Liver (tissue), 9 donors: ENCODE results near the gene SERPINA10. TPM values are rescaled to one million over a fixed set of nuclear protein-coding genes. Genes with fewer than 3 reads are reported as not detected.

Experiments used
- DNase-seq: peaks from one replicate; pipeline ENCODE4 v3.0.0-alpha.2; 2017; ENCODE audit warnings: low spot score
- H3K27ac ChIP-seq, 2 donors: one replicate each; pipeline ENCODE4 v1.7.0; 2013; ENCODE audit warnings: inconsistent platforms in 2 of 2, low read length in 2 of 2, control low read depth in 1 of 2, low read depth in 1 of 2, mild to moderate bottlenecking in 1 of 2
- H3K27me3 ChIP-seq, 4 donors: one replicate each; pipeline versions ENCODE4 v1.6.1 to v1.7.0; 2013; ENCODE audit warnings: low read length in 3 of 4, inconsistent platforms in 1 of 4, mild to moderate bottlenecking in 1 of 4, moderate library complexity in 1 of 4; ENCODE audit not compliant: control insufficient read depth in 4 of 4, insufficient read depth in 4 of 4
- H3K36me3 ChIP-seq, 4 donors: one replicate each; pipeline versions ENCODE4 v1.6.1 to v1.7.0; 2013; ENCODE audit warnings: low read length in 3 of 4, mild to moderate bottlenecking in 3 of 4, low read depth in 1 of 4, moderate library complexity in 1 of 4; ENCODE audit not compliant: control insufficient read depth in 4 of 4, insufficient read depth in 3 of 4
- H3K4me1 ChIP-seq, 4 donors: one replicate each; pipeline versions ENCODE4 v1.6.1 to v1.7.0; 2013; ENCODE audit warnings: low read length in 3 of 4, mild to moderate bottlenecking in 3 of 4, moderate library complexity in 1 of 4; ENCODE audit not compliant: control insufficient read depth in 4 of 4, insufficient read depth in 4 of 4
- H3K4me3 ChIP-seq, 3 donors: one replicate each; pipeline versions ENCODE4 v1.6.1 to v1.7.0; 2013; ENCODE audit warnings: low read length in 3 of 3, control low read depth in 1 of 3, low read depth in 1 of 3, mild to moderate bottlenecking in 1 of 3
- H3K9ac ChIP-seq, 2 donors: one replicate each; pipeline ENCODE4 v1.7.0; 2013; ENCODE audit warnings: low read length in 2 of 2, mild to moderate bottlenecking in 2 of 2, moderate library complexity in 2 of 2, control low read depth in 1 of 2, low read depth in 1 of 2
- H3K9me3 ChIP-seq, 4 donors: one replicate each; pipeline versions ENCODE4 v1.6.1 to v1.7.0; 2013; ENCODE audit warnings: low read length in 3 of 4; ENCODE audit not compliant: control insufficient read depth in 4 of 4
- EGR1 ChIP-seq, 2 donors: IDR thresholded peaks; 2 replicates each; pipeline ENCODE4 v1.6.1; 2016 to 2018; ENCODE audit warnings: antibody characterized with exemption in 2 of 2, low read depth in 2 of 2
- FOXA1 ChIP-seq: IDR thresholded peaks from 2 replicates; pipeline ENCODE4 v1.6.1; 2016; ENCODE audit warnings: antibody characterized with exemption
- FOXA2 ChIP-seq: IDR thresholded peaks from 2 replicates; pipeline ENCODE4 v1.6.1; 2016; ENCODE audit warnings: antibody characterized with exemption
- GABPA ChIP-seq, 2 donors: IDR thresholded peaks in 1 of 2; conservative IDR thresholded peaks in 1 of 2; 2 replicates each; pipeline ENCODE4 v1.6.1; 2016; ENCODE audit warnings: antibody characterized with exemption in 2 of 2, mild to moderate bottlenecking in 1 of 2, moderate library complexity in 1 of 2
- HNF4A ChIP-seq, 2 donors: conservative IDR thresholded peaks; 2 replicates each; pipeline ENCODE4 v1.6.1; 2016; ENCODE audit warnings: antibody characterized with exemption in 2 of 2, mild to moderate bottlenecking in 2 of 2
- HNF4G ChIP-seq: IDR thresholded peaks from 2 replicates; pipeline ENCODE4 v1.6.1; 2016; ENCODE audit warnings: antibody characterized with exemption
- JUND ChIP-seq, 2 donors: IDR thresholded peaks; 2 replicates each; pipeline ENCODE4 v1.6.1; 2016; ENCODE audit warnings: antibody characterized with exemption in 2 of 2
- MAX ChIP-seq: IDR thresholded peaks from 2 replicates; pipeline ENCODE4 v1.6.1; 2016; ENCODE audit warnings: antibody characterized with exemption
- NR2F2 ChIP-seq: IDR thresholded peaks from 2 replicates; pipeline ENCODE4 v1.6.1; 2016; ENCODE audit warnings: antibody characterized with exemption
- RAD21 ChIP-seq, 2 donors: IDR thresholded peaks; 2 replicates each; pipeline ENCODE4 v1.6.1; 2016; ENCODE audit warnings: antibody characterized with exemption in 2 of 2, mild to moderate bottlenecking in 2 of 2
- REST ChIP-seq: IDR thresholded peaks from 2 replicates; pipeline ENCODE4 v1.6.1; 2016; ENCODE audit warnings: antibody characterized with exemption, mild to moderate bottlenecking
- RXRA ChIP-seq, 2 donors: IDR thresholded peaks; 2 replicates each; pipeline ENCODE4 v1.6.1; 2017 to 2018; ENCODE audit warnings: antibody characterized with exemption in 2 of 2, mild to moderate bottlenecking in 1 of 2
- SP1 ChIP-seq: IDR thresholded peaks from 2 replicates; pipeline ENCODE4 v1.6.1; 2018; ENCODE audit warnings: antibody characterized with exemption, mild to moderate bottlenecking
- TAF1 ChIP-seq: conservative IDR thresholded peaks from 2 replicates; pipeline ENCODE4 v1.6.1; 2016; ENCODE audit warnings: antibody characterized with exemption, mild to moderate bottlenecking
- YY1 ChIP-seq: IDR thresholded peaks from 2 replicates; pipeline ENCODE4 v1.6.1; 2016; ENCODE audit warnings: antibody characterized with exemption, mild to moderate bottlenecking
- WGBS: extraction: QIAGEN DNeasy Blood & Tissue Kit; methylation state at CpG from one replicate; pipeline ENCODE4 v1.1.7; 2013; 5-methylcytosine and 5-hydroxymethylcytosine counted together
- polyA plus RNA-seq, 2 donors: library from polyadenylated mRNA; stranded (reverse) in 1 of 2; unstranded in 1 of 2; fragments of 200-250 nt in 1 of 2; fragments of >200 nt in 1 of 2; fragmentation: Nextera tagmentation in 1 of 2; extraction: Ambion mirVana in 1 of 2; gene quantifications; one replicate each; pipeline versions ENCODE4 v1.2.1 to v1.2.3, GENCODE V29; 2013 to 2015
- total RNA-seq, 2 donors: library from RNA; depleted of rRNA; stranded (reverse); fragments of >200 nt; gene quantifications; one replicate each; pipeline ENCODE4 v1.2.3, GENCODE V29; 2014
- TF ChIP-seq, protein P1 (sequence below): IDR thresholded peaks from 2 replicates; pipeline ENCODE4 v1.6.1; 2016; ENCODE audit warnings: antibody characterized with exemption
- TF ChIP-seq, protein P2 (sequence below): fragments of 150-350 bp; IDR thresholded peaks from 2 replicates; pipeline ENCODE4 v1.5.1; 2017; ENCODE audit warnings: improper control_type of control experiment, low read depth, low read length; ENCODE audit not compliant: missing input control
- TF ChIP-seq, protein P3 (sequence below): IDR thresholded peaks from 2 replicates; pipeline ENCODE4 v1.6.1; 2016; ENCODE audit warnings: antibody characterized with exemption
- donor health status: healthy.
- donor health status: healthy.
- donor health status: healthy.
- donor health status: healthy.
- donor health status: healthy.

Gene SERPINA10
- total and polyA plus RNA-seq, 4 donors = 105 to 363 (median 194) TPM

GRCh38 chr14:94313991-94314655 lies 21.1 kb upstream of the SERPINA10 start:
- Histone ChIP-seq H3K9ac (no peak overlapping the region), H3K4me3 (no peak overlapping the region), H3K36me3 (peaks cover 3 to 19% (median 8%) of the 10 kb centered on the region in 4 donors), H3K27me3 (no peaks in the 10 kb centered on the region), H3K9me3 (no peaks in the 10 kb centered on the region), H3K4me1 (peaks cover 11 to 64% (median 36%) of the 10 kb centered on the region in 4 donors), H3K27ac (peak overlapping the region; percentile 66 to 77)
- no peak for TF ChIP-seq HNF4A (conservative IDR thresholded peaks at IDR 0.05)
- no peak for TF ChIP-seq FOXA1
- TF ChIP-seq EGR1 (IDR thresholded peaks at IDR 0.05; ENCODE audit: low read depth in 2 of 2) = no peak
- no peak for TF ChIP-seq GABPA (IDR thresholded peaks at IDR 0.05 in 1 of 2, conservative IDR thresholded peaks at IDR 0.05 in 1 of 2)
- no peak for TF ChIP-seq SP1
- TF ChIP-seq NR2F2 = no peak
- TF ChIP-seq YY1 = no peak
- TF ChIP-seq RXRA (IDR thresholded peaks at IDR 0.05) = no peak
- no peak for TF ChIP-seq MAX
- WGBS = 67% methylated on average over 8 of the region's 8 CpGs
- DNase-seq = peak; percentile 28

GRCh38 chr14:94312481-94313246 lies 19.6 kb upstream of the SERPINA10 start:
- no peak for DNase-seq
- Histone ChIP-seq H3K27ac (peak overlapping the region; percentile 66 to 77), H3K36me3 (peaks cover 4 to 33% (median 22%) of the 10 kb centered on the region in 4 donors), H3K9me3 (peaks cover 0 to 7% (median 4%) of the 10 kb centered on the region in 4 donors), H3K9ac (peak overlapping the region in 1 of 2 donors; percentile 46), H3K4me3 (no peak overlapping the region), H3K4me1 (peaks cover 11 to 54% (median 34%) of the 10 kb centered on the region in 4 donors), H3K27me3 (no peaks in the 10 kb centered on the region)
- 64% methylated on average over 6 of the region's 6 CpGs for WGBS
- TF ChIP-seq MAX = peak; percentile 61
- TF ChIP-seq JUND (IDR thresholded peaks at IDR 0.05) = peak; percentile 53 to 79
- peak; percentile 70 for TF ChIP-seq YY1
- peak; percentile 72 for TF ChIP-seq REST
- no peak for TF ChIP-seq TAF1
- peak in 1 of 2 donors; percentile 57 for TF ChIP-seq EGR1 (IDR thresholded peaks at IDR 0.05; ENCODE audit: low read depth in 2 of 2)
- peak; percentile 84 for TF ChIP-seq SP1
- peak; percentile 72 for TF ChIP-seq FOXA2
- peak; percentile 96 to 97 for TF ChIP-seq HNF4A (conservative IDR thresholded peaks at IDR 0.05)
- TF ChIP-seq RXRA (IDR thresholded peaks at IDR 0.05) = peak; percentile 76 to 89
- TF ChIP-seq, protein P1, sequence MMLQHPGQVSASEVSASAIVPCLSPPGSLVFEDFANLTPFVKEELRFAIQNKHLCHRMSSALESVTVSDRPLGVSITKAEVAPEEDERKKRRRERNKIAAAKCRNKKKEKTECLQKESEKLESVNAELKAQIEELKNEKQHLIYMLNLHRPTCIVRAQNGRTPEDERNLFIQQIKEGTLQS = peak; percentile 37
- peak; percentile 51 to 55 for TF ChIP-seq RAD21 (IDR thresholded peaks at IDR 0.05)
- TF ChIP-seq, protein P2, sequence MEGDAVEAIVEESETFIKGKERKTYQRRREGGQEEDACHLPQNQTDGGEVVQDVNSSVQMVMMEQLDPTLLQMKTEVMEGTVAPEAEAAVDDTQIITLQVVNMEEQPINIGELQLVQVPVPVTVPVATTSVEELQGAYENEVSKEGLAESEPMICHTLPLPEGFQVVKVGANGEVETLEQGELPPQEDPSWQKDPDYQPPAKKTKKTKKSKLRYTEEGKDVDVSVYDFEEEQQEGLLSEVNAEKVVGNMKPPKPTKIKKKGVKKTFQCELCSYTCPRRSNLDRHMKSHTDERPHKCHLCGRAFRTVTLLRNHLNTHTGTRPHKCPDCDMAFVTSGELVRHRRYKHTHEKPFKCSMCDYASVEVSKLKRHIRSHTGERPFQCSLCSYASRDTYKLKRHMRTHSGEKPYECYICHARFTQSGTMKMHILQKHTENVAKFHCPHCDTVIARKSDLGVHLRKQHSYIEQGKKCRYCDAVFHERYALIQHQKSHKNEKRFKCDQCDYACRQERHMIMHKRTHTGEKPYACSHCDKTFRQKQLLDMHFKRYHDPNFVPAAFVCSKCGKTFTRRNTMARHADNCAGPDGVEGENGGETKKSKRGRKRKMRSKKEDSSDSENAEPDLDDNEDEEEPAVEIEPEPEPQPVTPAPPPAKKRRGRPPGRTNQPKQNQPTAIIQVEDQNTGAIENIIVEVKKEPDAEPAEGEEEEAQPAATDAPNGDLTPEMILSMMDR = no peak
- peak; percentile 95 for TF ChIP-seq HNF4G
- no peak for TF ChIP-seq NR2F2
- peak in 1 of 2 donors; percentile 33 for TF ChIP-seq GABPA (IDR thresholded peaks at IDR 0.05 in 1 of 2, conservative IDR thresholded peaks at IDR 0.05 in 1 of 2)
- peak; percentile 82 for TF ChIP-seq FOXA1
- TF ChIP-seq, protein P3, sequence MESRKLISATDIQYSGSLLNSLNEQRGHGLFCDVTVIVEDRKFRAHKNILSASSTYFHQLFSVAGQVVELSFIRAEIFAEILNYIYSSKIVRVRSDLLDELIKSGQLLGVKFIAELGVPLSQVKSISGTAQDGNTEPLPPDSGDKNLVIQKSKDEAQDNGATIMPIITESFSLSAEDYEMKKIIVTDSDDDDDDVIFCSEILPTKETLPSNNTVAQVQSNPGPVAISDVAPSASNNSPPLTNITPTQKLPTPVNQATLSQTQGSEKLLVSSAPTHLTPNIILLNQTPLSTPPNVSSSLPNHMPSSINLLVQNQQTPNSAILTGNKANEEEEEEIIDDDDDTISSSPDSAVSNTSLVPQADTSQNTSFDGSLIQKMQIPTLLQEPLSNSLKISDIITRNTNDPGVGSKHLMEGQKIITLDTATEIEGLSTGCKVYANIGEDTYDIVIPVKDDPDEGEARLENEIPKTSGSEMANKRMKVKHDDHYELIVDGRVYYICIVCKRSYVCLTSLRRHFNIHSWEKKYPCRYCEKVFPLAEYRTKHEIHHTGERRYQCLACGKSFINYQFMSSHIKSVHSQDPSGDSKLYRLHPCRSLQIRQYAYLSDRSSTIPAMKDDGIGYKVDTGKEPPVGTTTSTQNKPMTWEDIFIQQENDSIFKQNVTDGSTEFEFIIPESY = peak; percentile 34
